Stimulated activated CD4-positive, alpha-beta T cell treated with anti-CD3 and anti-CD28 coated beads, TNF-alpha, amount 100 ng/mL, for 48 hours (primary cell): ENCODE data around the gene TIMM22.
"Not testable (repeated sequence)": the region's sequence is repeated elsewhere in the genome, so short reads cannot be mapped to it uniquely, and the experiment has no call there.

Experiments used
- DNase-seq, 3 donors: peaks; one replicate each; pipeline ENCODE4 v3.0.0-alpha.2; 2020; ENCODE audit warnings: low read depth in 3 of 3

TIMM22 gene

DNA sequence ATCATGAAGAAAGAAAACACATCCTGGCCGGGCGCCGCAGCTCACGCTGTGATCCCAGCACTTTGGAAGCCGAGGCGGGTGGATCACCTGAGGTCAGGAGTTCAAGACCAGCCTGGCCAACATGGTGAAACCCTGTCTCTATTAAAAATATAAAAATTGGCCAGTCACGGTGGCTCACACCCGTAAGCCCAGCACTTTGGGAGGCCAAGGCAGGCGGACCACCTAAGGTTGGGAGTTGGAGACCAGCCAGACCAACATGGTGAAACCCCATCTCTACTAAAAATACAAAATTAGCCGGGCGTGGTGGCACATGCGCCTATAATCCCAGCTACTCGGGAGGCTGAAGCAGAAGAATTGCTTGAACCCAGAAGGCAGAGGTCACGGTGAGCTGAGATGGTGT, 25.1 kb upstream of the TIMM22 start:
- not testable (repeated sequence) for DNase-seq

DNA sequence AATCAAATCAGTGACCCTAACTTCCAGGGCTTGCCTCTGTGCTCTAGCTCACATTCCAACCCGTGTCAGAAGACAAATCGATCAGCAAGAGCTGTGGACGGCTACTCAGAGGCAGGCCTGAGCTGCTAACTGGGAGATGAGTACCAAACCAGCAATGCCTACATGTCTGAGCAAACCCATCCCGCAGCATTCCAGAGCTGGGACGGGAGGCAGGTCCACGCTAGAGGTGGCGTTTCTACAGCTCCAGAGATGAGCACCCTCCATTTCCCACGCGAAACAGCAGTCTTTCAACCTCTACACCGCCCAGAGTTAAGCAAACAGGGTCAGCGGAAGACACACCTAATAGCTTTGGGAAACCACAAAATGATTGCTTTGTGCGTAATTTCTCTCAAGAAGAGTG, 23.9 kb upstream of the TIMM22 start:
- no peak for DNase-seq

DNA sequence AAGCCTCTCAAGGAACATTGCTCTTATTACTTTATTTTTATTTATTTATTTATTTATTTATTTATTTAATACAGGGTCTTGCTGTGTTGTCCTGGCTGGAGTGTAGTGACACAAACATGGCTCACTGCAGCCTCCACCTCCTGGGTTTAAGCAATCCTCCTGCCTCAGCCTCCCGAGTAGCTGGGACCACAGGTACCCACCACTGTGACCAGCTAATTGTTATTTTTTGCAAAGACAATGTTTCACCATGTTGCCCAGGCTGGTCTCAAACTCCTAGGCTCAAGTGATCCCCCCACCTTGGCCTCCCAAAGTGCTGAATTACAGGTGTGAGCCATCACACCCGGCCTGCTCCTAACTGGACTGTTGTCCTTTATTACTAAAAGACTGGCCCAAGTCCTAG, 22.2 kb upstream of the TIMM22 start:
- not testable (repeated sequence) for DNase-seq

DNA sequence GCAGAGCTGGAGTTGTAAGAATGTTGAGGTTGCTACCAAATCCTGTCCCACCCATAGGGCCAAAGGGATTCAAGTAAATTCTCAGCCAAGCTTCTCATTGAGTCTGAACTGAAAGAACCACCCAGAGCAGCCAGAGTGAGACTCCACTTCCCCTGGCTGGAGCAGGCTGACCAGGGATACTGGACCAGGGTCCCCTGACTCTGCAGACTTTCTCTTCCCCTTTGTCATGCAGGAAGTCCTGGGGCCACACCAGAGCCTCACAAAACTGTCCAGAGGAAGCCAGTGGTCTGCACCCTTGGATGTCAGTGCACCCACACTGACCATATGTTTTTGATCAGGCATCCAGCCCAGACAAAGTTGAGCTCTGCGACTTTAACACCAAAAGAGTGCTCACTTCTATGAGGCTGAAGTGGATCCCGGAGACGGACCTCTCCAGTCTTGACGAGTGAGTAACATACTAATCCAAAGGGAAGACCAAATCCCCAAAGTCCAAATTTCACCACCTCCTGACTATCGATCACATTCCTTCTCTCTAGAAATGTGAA, 21.5 kb upstream of the TIMM22 start:
- DNase-seq = no peak

DNA sequence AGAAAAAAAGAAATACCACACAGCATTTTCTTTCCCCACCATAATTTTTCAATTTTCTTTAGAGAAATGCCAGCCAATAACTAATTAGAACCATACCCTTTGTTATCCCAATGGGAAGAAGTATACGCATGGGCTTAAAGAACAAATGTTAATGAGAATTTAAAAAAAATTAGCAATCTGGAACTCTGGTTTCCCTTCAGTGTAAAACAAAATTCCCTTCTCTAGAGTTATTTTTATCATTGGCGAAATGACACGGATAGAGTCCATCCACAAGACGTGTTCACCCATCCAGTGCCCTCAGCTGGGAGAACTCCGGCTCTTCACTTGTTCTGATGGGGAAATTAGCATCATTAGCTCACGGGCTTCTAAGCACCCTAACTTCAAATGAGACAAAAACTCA, 20.6 kb upstream of the TIMM22 start:
- no peak for DNase-seq

DNA sequence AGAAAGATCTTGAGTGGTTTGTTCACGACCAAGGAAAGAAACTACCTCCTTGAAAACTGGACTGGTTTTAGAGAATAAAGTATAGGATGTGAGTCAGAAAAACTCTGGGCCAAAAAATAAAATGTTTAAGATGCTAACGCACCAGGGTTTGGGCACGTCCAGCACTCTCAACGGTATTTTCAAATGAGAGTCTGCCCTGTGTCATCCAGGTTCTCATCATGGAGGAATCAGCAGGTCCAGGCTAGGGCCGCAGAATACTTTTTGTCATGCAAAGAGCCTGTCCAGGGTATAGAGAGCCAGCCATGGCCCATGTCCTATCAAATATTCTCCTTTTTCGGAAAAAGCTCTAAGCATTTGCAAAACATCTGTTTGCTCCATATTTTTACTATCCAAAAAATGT, 19.8 kb upstream of the TIMM22 start:
- DNase-seq = no peak

DNA sequence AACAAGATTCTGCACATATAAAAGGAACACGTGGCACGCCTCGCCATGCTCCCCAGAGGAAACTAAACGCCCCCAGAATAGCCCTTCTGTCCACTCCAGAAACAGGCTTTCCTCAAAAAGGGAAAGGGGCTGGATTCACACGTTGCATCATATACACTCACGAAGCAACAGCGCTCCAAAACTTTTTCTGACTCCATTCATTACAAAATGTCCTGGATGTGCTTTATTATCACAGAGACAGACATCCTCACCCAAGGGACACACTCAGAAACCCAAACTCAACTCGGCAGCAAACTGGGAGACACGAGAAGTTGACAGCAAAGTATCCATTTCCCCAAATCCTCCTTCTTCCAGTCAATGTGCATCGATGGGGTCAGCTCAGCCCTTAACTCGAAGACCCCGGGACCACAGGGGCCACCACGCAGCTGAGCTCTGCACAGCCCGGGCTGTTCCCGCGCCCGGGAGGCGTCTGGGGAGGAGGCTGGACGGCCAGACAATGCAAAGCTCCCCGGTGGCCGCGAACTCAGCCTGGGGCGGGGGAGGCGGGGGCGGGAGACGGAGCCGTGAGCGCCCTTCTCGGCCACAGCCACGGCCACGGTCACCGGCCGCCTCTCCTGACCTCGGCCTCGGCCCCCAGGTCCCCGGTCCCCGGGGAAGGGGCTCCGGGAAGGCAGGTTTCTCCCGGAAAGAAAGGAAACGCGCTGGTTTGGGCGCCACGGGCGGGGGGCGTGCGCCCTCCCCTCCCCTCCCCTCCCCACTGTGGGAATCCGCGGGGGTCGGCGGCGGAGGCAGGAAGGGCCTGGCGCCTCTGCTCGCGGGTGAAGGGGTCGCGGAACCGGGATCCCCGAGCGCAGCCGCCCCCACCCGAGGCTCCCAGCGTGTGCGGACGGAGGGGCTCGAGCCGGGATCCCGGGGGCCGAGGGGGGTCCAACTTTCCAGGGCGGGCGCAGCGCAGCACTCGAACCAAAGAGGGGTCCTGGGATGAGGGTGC, 18.5 kb upstream of the TIMM22 start:
- no peak for DNase-seq

DNA sequence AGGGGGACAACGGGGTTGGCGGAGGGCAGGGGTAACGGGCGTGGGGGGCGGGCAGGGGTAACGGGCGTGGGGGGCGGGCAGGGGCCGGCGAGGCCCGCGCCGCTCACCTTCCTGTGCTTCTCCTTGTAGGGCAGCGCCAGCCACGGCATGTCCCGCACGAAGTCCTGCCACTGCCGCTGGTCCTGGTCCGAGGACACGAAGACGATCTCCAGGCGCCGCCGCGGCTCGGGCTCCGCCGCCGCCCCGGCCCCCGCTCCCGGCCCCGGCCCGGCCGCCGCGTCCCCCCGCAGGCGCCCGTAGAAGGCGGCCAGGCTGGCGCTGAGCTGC, 17.8 kb upstream of the TIMM22 start:
- DNase-seq = no peak

DNA sequence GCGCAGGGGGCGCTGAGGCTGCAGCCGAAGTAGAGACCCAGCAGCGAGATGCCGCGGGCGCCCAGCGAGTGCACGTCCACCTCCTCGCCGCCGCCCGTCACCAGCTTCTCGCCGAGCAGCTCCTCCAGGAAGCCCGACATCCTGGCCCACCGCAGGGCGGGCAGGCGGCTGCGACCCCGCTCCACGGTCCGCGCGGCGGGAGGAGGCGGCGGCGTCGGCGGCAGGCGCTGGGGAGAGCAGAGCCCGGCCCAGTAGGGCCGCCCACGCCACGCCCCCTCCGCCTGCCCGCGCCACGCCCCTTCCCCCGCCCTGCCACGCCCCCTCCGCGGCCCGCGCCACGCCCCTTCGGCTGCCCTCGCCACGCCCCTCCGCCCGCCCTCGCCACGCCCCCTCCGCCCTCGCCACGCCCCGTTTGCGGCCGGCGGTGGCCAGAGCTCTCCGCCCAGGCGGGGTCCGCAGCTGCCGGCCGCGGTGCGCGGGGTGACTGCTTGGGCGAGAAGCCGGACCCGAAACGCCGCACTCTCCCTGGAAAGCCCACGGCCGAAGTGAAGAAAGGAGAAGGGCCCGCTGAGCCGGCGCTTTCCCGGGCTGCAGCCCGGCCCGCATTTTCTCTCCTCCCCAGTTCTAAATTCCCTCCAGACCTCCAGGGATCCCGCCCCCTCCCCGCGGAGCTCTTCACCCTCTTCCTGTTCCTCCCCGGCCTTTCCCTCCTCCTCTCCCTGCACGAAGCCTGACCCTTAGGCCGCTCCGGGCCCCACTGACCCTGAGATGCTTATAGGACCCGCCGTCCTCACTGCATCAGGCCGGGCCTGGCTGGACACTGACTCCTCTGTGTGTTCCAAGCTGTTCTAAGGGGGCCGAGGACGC, 17.2 kb upstream of the TIMM22 start, which contains the start of gene NXN:
TSS of gene NXN (minus strand) at position 238 of the 867 bp plus-strand sequence.
- peak; percentile 67 to 85 (median 82) for DNase-seq

DNA sequence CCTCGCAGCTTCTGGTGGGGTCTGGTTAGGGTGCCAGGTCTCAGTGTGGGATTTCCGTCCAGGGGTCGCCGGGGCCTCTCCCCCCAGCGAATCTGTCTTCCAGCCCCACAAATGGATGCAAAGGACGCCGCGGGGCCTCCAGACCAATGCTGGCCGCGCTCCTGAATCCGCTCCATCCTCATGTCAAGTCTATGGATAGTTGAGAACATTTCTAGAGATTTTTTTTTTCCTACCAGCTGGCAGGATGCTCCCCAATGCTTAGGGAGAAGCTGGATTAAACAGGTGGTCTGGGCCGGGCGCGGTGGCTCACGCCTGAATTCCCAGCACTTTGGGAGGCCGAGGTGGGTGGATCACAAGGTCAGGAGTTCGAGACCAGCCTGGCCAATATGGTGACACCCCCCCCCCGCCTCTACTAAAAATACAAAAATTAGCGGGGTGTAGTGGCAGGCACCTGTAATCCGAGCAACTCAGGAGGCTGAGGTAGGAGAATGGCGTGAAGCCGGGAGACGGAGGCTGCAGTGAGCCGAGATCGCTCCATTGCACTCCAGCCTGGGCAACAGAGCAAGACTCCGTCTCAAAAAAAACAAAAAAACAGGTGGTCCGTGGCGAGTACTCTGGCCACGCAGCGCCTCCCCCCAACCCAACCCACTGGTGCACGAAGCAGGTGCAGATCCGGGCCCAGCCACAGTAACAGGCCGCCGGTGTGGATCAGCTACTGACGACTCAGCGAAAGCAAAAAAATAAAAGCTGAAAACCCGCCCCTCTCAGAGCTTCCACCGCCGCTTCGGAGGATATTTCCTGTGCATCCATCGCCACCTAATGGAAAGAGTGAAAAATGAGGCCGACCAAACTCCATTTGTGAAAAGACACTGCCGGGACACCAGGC, 16.3 kb upstream of the TIMM22 start:
- peak; percentile 51 to 60 (median 59) for DNase-seq

DNA sequence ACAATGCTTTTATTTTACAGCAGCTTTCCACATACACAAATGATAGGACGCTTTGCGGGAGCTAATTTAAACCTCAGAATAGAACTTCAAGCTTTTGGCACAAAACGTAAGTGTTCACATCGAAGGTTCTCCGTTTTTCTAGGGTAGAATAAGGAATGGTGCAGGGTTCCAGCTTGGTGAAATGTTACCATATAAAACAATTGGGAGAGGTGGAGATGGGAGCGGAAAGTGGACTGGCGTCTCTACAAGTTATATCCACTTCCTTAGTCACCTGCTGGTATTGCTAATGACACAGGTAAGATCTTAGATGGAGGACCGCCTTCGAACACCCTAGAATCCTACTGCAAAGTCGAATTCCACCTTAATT, 15.7 kb upstream of the TIMM22 start:
- no peak for DNase-seq

DNA sequence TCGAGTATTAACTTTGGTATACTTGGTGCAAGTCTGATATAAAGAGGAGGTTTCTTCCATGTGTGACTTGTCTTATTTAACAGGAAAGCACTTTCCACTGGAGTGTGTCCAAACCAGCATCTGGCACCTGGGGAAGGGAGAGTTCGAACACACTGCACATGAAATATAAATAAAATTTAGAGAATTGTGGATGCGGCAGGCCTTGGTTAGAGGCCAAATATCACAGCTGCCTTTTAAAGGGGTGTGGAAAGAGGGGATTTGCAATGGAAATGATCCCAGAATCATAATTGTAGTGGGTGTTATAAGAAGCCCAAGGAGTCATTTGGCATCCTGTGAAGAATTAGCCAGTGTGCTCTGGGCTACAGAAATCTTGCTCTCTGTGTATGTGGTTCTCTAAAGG, 13.0 kb upstream of the TIMM22 start:
- DNase-seq = no peak

DNA sequence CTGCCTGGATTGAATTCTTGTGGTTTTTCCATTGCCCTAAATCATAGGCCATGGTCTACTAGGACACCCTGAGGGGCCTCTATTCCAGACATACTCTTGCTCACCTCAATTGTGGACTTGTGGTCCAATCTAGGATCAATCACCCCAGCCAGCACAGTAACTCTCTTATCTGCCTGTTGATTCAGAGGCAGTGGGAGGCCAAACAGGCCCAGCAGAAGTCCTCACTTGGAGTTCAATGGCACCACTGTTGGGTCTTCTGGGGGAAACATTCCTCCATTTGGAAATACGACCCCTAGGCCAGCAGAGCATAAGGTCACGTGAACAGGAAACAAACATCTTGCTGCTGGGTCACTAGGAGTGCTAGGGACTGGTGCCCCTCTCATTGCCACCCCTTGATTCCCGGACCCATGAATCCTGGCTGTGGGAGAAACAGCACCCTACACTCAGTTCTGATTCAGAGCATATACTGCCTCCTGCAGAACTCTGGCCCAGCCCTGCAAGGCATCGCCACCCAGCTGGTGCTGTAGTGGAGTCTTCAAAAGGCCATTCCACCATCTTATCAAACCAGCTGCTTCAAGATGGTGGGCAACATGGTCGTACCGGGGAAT, 10.5 kb upstream of the TIMM22 start:
- DNase-seq = no peak

DNA sequence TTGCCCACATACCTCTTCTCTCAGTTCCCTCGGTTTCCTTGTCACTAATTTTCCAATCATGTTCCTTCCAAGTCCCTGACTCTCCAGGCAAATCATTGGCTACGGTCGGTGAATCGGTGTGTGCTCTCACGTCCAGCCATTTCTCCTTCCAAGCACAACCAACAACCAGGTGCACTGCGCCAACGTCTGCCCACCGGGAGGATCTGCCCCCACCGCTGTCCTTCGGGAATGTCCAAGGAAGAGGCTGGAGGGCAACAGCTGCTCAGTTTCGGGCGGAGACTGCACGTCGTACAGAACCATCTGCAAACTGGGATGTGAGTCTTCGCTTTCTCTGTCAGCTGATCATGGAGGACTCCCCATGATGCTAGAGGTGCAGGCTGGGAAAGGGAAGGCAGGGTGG, 9.0 kb upstream of the TIMM22 start:
- no peak for DNase-seq

DNA sequence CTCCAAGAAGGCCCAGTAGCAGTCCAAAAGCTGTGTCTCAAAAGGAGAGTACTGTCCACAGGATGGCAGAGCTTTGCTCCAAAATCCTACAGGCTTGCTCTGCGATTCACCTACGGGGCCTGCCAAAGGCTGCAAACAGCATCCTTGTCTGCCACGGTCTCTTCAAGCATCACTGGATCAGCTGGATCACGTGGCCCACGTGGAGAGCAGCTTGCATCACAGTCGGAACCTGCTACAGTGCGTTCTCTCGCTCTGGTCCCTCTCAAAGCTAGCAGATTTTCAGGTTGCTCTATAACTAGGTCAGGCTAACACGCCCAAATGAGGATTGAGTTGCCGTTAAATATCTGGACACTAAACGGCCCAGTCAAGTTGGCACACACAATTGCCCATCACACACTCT, 8.4 kb upstream of the TIMM22 start:
- no peak for DNase-seq

DNA sequence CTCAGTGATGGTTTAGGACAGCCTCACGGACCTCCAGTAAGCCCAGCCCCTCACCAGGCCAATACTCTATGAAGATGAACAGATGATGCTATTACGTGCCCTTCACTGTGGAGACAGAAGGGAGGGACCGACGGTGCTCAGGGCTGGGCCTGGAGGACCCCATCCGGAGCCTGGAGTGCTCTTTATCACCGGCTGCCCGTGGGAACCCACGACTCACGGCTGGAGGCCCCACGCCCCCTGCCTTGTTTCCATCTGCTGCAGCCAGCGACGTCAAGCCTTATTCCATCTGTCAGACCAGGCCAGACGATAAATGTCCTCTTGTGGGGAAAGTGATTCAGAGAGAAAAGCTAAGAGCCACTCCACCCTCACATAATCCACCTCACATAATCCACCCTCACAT, 4.0 kb upstream of the TIMM22 start:
- DNase-seq = no peak

DNA sequence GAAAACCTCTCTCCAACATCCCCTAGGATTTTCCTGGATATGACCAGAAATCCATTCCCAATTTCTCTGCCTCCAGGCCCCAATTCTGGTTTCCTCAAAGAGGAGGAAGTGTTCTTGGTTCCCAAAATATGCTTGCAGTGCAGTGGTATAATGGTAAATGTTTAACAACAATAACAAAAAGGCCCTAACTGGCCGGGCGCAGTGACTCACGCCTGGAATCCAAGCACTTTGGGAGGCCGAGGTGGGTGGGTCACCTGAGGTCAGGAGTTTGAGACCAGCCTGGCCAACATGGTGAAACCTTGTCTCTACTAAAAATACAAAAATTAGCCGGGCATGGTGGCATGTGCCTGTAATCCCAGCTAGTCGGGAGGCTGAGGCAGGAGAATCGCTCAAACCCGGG, 1.6 kb upstream of the TIMM22 start:
- not testable (repeated sequence) for DNase-seq

DNA sequence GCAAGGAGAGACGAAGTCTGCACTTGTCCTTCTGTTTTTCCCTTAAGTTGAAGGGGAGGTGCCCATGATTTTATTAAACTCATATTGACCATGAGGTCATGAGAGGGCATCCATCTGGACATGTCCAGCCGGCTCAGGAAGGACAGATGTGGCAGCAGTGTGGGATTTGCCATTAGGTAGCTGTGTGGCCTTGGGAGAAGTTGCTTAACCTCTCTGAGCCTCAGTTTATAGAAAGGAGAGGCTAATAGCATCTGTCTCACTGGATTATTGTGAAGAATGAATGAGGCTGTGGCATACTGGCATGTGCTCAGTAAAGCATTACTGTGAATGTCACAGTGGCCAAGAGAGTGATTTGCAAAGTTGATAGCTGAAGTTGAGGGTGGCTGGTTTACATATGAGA, 1.2 kb downstream of the TIMM22 start:
- no peak for DNase-seq

DNA sequence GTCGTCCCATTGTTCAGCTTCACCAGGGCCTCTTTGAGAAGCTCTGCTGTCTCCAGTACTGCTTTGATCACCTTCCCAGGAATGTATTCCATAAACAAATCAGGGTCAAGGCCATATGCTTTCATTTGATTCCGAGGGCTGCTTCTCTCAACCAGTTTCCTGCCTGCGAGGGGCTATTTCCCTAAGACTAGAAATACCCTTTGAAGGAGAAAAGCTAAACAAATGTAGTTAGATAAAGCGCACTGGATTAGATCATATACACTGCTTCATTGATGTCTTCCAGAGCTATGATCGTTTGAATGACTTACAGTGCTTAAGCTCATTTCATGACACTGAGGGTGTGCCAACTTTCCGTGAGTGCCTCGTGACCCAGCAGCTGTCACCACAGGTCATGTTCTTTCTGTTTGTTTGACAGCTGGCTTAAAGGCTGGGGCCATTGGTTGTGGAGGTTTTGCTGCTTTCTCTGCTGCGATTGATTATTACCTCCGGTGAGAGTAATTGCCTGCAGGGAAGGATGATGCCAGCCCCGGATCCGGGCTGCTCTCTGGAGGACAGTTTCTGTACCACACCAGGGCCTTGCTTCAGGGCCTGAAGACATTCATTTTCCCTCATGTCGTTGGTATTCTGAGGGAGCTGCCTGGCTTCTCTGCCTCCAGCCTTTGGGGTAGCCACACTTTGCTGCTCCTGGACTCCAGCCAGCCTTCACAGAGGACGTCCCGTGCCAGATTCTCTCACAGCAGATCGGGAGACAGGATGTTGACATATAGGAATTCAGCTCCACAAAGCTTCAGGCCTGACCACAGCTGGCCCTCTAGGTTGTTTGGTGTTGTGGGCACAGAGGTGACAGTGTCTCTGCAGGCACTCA, 3.9 kb downstream of the TIMM22 start:
- DNase-seq = no peak
